ENCODE data around the gene HDHD5.
"Not testable (repeated sequence)": the region's sequence is repeated elsewhere in the genome, so short reads cannot be mapped to it uniquely, and the experiment has no call there.

Gene HDHD5

DNA sequence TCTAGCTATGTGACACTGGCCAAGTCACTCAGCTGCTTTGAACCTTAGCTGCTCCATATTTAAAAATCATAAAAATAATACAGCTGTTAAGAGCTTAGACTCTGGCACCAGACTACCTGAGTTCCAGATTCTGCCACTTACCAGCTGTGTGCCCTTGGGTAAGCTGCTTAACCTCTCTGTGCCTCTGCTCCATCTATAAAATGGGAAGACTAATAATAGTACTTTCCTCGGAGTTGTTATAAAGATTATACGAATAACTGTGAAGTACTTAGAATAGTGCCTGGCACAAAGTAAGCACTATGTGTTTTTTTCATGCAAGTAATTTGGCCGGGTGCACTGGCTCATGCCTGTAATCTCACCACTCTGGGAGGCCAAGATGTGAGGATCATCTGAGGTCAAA is 1.4 kb downstream of the HDHD5 start:
- DNase-seq (ENCODE audit: low read depth in 2 of 2, low spot score in 1 of 2) = no peak

- DNase-seq (ENCODE audit: low read depth in 2 of 2, low spot score in 1 of 2) = no peak
These were observed 3.1 kb downstream of the HDHD5 start for GRCh38 chr22:17155941-17156340.

- no peak for DNase-seq (ENCODE audit: low read depth in 2 of 2, low spot score in 1 of 2)
These were observed 6.1 kb downstream of the HDHD5 start for GRCh38 chr22:17152971-17153370.

GRCh38 chr22:17152340-17152739 is 6.7 kb downstream of the HDHD5 start:
- DNase-seq (ENCODE audit: low read depth in 2 of 2, low spot score in 1 of 2) = no peak

DNA sequence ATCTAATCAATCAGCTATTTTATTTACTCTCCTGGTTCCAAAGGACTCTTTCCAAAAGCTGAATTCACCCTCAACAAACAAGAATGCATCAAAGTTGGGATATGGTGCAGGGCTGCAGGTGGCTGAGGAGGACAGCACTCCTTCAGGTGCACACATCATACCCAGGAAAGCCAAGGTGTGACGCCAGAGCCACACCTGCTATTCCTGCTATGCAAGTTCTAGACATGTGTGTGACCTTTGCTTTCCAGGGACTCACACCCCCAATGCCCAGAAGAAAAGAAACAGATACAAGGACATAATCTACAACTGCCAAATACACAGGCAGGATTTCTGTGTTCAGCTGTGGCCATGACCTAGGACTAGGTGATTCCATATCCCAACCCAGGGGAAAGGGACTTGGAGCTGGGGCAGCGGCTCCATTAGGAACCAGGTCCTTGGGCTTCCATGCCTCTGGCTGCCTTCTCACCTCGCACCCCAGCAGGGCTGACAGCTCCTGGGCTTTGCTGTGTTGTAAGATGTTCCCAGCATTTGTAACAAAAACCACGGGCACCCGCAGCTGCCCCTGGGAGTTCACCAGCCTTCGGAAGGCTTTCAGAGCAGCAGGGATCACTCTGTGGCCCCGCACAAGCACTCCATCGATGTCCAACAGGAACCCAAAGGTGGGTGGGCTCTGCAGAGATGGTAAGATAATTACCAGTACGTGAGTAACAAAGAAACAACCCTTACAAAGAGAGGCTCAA is 9.8 kb downstream of the HDHD5 start:
- no peak for DNase-seq (ENCODE audit: low read depth in 2 of 2, low spot score in 1 of 2)

DNA sequence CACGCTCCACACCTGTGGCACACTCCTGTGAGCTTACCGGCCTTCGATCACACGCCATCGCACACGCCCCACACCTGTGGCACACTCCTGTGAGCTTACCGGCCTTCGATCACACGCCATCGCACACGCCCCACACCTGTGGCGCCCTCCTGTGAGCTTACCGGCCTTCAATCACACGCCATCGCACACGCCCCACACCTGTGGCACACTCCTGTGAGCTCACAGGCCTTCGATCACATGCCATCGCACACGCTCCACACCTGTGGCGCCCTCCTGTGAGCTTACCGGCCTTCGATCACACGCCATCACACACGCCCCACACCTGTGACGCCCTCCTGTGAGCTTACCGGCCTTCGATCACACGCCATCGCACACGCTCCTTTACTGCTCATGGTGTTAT is 11.6 kb downstream of the HDHD5 start:
- DNase-seq (ENCODE audit: low read depth in 2 of 2, low spot score in 1 of 2) = not testable (repeated sequence)

GRCh38 chr22:17145021-17145680 is 13.9 kb downstream of the HDHD5 start:
- no peak for DNase-seq (ENCODE audit: low read depth in 2 of 2, low spot score in 1 of 2)

- no peak for DNase-seq (ENCODE audit: low read depth in 2 of 2, low spot score in 1 of 2)
These were observed 15.3 kb downstream of the HDHD5 start for GRCh38 chr22:17143826-17144225.

DNA sequence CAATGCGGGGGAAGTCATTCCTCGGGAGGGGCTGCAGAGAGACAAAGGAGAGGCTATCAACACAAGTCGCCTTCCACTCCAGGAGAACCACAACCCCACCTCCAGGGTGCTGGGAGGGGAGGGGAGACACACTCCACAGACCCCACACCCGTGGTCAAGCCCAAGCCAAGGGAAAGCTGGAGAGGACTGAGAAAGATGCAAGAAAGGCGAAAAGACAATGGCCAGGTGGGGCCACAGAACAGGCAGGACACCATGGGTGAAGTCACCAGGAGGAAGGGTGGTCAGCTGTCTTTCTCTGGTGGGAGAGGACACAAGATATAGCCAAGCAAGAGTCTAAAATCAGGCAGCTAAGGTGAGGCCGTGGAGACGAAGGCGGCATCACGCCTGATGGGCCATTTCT is 16.0 kb downstream of the HDHD5 start:
- DNase-seq (ENCODE audit: low read depth in 2 of 2, low spot score in 1 of 2) = no peak

GRCh38 chr22:17140826-17141766 is 18.0 kb downstream of the HDHD5 start:
- DNase-seq (ENCODE audit: low read depth in 2 of 2, low spot score in 1 of 2) = no peak

- no peak for DNase-seq (ENCODE audit: low read depth in 2 of 2, low spot score in 1 of 2)
These were observed 19.1 kb downstream of the HDHD5 start for GRCh38 chr22:17140022-17140421.

- DNase-seq (ENCODE audit: low read depth in 2 of 2, low spot score in 1 of 2) = no peak
These were observed 20.6 kb downstream of the HDHD5 start for GRCh38 chr22:17138513-17138912.

- DNase-seq (ENCODE audit: low read depth in 2 of 2, low spot score in 1 of 2) = no peak
These were observed 21.1 kb downstream of the HDHD5 start for GRCh38 chr22:17137861-17138425.

- no peak for DNase-seq (ENCODE audit: low read depth in 2 of 2, low spot score in 1 of 2)
These were observed 21.9 kb downstream of the HDHD5 start for GRCh38 chr22:17137170-17137569.

DNA sequence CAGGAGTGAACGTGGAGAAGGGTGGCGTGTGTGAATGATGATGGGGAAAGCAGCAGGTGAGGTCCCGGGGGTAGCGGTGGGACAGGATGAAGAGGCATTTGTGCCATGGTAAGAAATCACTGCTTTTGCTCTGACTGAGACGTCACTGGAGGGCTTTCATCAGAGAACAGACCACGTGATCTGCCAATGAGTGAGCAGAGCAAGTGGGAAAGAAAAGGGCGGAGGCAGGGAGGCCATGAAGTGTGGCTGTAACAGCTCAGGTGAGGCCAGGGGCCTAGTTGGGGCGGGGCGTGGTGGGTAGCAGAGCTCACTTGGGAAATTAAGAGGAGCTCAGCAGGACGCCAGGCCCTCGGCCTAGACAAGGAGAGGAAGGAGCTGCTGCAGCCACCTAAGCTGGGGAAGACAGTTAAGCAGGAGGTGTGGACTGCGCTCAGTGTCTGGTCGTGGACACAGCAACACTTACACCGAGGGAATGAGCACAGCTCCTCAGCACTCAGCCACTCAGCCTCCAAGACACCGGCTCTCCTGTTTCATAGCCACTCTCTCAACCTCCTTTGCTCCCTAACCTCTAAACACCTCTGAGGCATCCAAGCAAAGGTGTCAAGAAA is 23.8 kb downstream of the HDHD5 start:
- DNase-seq (ENCODE audit: low read depth in 2 of 2, low spot score in 1 of 2) = no peak

GRCh38 chr22:17133137-17133536 is 25.9 kb downstream of the HDHD5 start:
- no peak for DNase-seq (ENCODE audit: low read depth in 2 of 2, low spot score in 1 of 2)

- no peak for DNase-seq (ENCODE audit: low read depth in 2 of 2, low spot score in 1 of 2)
These were observed 27.0 kb downstream of the HDHD5 start for GRCh38 chr22:17132112-17132511.

DNA sequence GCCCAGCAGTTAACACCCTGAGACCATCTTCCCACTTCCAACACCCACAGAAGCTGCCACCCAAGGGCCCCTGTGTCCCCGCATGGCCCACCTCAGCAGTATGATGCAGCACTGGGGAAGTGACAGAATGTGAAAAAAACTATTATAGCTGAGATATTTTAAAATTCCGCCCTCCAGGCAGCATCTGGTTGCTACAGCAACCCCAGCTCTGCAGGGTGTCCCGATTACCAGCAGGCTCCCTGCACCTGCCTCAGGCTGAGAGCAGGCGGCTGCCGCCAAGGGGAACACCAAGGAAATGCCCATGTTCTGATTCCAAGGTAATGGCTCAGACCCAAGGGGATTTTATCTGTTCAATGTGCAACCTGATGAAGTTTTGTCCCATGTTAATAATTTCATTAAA is 27.4 kb downstream of the HDHD5 start:
- DNase-seq (ENCODE audit: low read depth in 2 of 2, low spot score in 1 of 2) = no peak

GRCh38 chr22:17130199-17130598 is 28.9 kb downstream of the HDHD5 start:
- no peak for DNase-seq (ENCODE audit: low read depth in 2 of 2, low spot score in 1 of 2)

DNA sequence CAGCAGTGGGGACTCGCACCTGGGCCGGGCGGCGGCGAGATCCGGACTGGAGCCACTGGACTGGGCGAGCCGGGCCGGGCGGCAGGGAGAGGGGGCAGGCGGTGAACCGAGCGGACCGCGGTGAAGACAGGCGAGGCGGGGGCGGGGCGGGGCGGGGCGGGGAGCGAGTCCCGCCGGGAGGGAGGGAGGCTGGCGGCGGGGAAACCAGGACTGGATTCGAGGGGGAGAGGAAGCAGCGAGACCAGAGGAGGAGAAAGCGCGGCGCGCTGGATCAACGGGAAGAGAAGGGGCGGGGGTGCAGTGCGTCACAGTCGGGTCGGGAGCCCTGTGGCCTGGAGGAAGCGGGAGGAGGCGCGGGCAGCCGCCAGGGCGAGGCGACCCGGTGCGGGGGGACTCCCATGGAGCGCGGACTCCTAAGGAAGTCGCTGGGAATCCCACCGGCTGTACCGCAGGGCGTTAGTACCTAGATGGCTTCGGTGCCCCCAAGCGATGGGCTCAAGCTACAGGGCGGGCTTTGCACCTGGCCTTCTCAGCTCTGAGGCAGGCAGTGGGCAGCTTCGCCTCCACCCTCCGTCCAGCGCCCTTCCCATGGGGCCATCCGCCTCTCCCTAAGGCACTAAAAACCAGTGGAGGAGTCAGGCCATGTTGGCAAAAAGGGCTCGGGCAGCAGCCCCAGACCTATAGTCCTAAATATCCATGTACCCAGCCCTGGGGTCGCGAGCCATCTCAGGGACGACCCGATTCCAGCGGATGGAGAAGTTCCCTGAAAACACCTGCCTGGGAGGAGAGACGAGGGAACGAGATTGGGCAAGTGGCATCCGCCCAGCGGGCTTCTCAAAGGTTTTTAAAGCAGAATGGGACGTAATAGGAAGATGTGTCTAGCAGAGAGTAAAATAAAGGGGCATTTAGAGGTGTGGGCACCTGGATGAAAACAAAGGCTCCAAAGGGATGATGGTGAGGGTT is 37.6 kb downstream of the HDHD5 start, which contains the start of gene TMEM121B:
Gene TMEM121B (minus strand): TSS at position 128 of the 963 bp plus-strand sequence. CDS start 233 bp downstream, outside the sequence.
- no peak for DNase-seq (ENCODE audit: low read depth in 2 of 2, low spot score in 1 of 2)

Measured in stimulated activated CD8-positive, alpha-beta memory T cell treated with anti-CD3 and anti-CD28 coated beads, Interleukin-4, amount 100 ng/mL, for 4 hours (primary cell).